Pancreas (tissue), 10 donors: ENCODE data around the gene MTF1. TPM values are rescaled to one million over a fixed set of nuclear protein-coding genes. Genes with fewer than 3 reads are reported as not detected.
A peak's percentile ranks its signal among the peaks of the same experiment; 100 is the strongest.

Experiments
- ATAC-seq, 4 donors: fragments of 200-7000 bp; cut with Tn5 transposase; one replicate each; pipeline versions ENCODE4 v1.8.0 to v1.9.1; 2020; ENCODE audit warnings: mild to moderate bottlenecking in 4 of 4, moderate library complexity in 4 of 4
- DNase-seq, 6 donors: peaks; one replicate each; pipeline ENCODE4 v3.0.0-alpha.2; 2020
- FAIRE-seq: peaks from 2 replicates; lab custom pipeline; 2012; peaks lifted over from hg19 to GRCh38; lab: Jason Lieb, UNC
- H3K27ac ChIP-seq, 4 donors: fragments of 200-600 bp; sonication (generic); 1 replicate in 3 of 4; 2 replicates in 1 of 4; pipeline versions ENCODE4 v1.5.0 to v1.8.0; 2020
- H3K27me3 ChIP-seq, 4 donors: fragments of 200-600 bp; one replicate each; pipeline ENCODE4 v1.8.0; 2021
- H3K36me3 ChIP-seq, 3 donors: fragments of 200-600 bp; sonication (generic) in 1 of 3; one replicate each; pipeline versions ENCODE4 v1.5.0 to v1.8.0; 2020 to 2021
- H3K4me1 ChIP-seq, 3 donors: fragments of 200-600 bp; one replicate each; pipeline ENCODE4 v1.8.0; 2021
- H3K4me3 ChIP-seq, 4 donors: fragments of 200-600 bp; sonication (generic) in 2 of 4; one replicate each; pipeline versions ENCODE4 v1.5.0 to v1.8.0; 2020 to 2021
- H3K9me3 ChIP-seq, 4 donors: fragments of 200-600 bp; one replicate each; pipeline ENCODE4 v1.8.0; 2021
- CTCF ChIP-seq, 4 donors: fragments of 200-600 bp; sonication (generic) in 3 of 4; IDR thresholded peaks; one replicate each; pipeline versions ENCODE4 v1.5.0 to v1.8.0; 2021; ENCODE audit warnings: antibody characterized with exemption in 4 of 4
- WGBS, 2 donors: extraction: QIAGEN DNeasy Blood & Tissue Kit; methylation state at CpG; one replicate each; pipeline ENCODE4 v1.1.7; 2013; 5-methylcytosine and 5-hydroxymethylcytosine counted together
- intact Hi-C, 3 donors: fragments of 100-400 bp; cut with DNase I; formaldehyde crosslinking; loops; one replicate each; pipeline versions ENCODE4 v1.11.1 to v1.14.2; 2022
- polyA plus RNA-seq, 2 donors: library from polyadenylated mRNA; stranded (reverse); fragments of 200-250 nt; gene quantifications; one replicate each; pipeline ENCODE4 v1.2.3, GENCODE V29; 2013
- total RNA-seq, 6 donors: library from RNA; stranded (reverse); fragmentation: NEBNext Ultra II Directional in 4 of 6; extraction: Animal tissue kit (Norgen Biotek cat#: 25700) in 4 of 6; gene quantifications; one replicate each; pipeline versions ENCODE4 v1.2.1 to v1.2.4, GENCODE V29; 2021 to 2023
- donor health status: healthy with polysubstance abuse.
- donor health status: DM: no; HTN: no; CAD: no; lungs with moderate emphysema.
- donor health status: DM: no; HTN: no; CAD: no.
- donor health status: control.
- donor health status: control.
- donor health status: Bipolar disorder and iron deficiency.
- donor health status: DM: yes; HTN: yes; CAD: no.
- donor health status: DM: no; HTN: no; CAD: no.
- donor health status: DM: no; HTN: no; CAD: no.
- donor health status: DM: yes; HTN: yes; CAD: no.

The MTF1 gene
- total and polyA plus RNA-seq, 8 donors = 1.4 to 13.5 (median 7.2) TPM

- Histone ChIP-seq H3K27ac (no peak overlapping the region), H3K27me3 (no peaks in the 10 kb centered on the region), H3K4me3 (no peak overlapping the region), H3K9me3 (no peaks in the 10 kb centered on the region), H3K36me3 (peaks cover 0 to 20% (median 16%) of the 10 kb centered on the region in 3 donors), H3K4me1 (peaks cover 0 to 7% (median 0%) of the 10 kb centered on the region in 3 donors)
- TF ChIP-seq CTCF (IDR thresholded peaks at IDR 0.05) = no peak
- FAIRE-seq (no peak), ATAC-seq (no peak), DNase-seq (no peak)
- 89% methylated on average over 1 of the region's 1 CpG for WGBS, 2 donors
- intact Hi-C loops = no loop called here
These were observed 18.7 kb downstream of the MTF1 start for GRCh38 chr1:37840711-37841110.

GRCh38 chr1:37839676-37840075 is 19.7 kb downstream of the MTF1 start:
- 84 to 87% methylated on average over 10 of the region's 10 CpGs for WGBS, 2 donors
- H3K4me3 ChIP-seq = no peak overlapping the region
- no peaks in the 10 kb centered on the region for H3K9me3 ChIP-seq
- no peaks in the 10 kb centered on the region for H3K27me3 ChIP-seq
- ATAC-seq (no peak), FAIRE-seq (no peak), DNase-seq (no peak)
- intact Hi-C loops = no loop called here
- TF ChIP-seq CTCF (IDR thresholded peaks at IDR 0.05) = no peak
- no peak overlapping the region for H3K27ac ChIP-seq
- peaks cover 0 to under 1% (median 0%) of the 10 kb centered on the region in 3 donors for H3K4me1 ChIP-seq
- peaks cover 0 to 29% (median 26%) of the 10 kb centered on the region in 3 donors for H3K36me3 ChIP-seq

- H3K4me3 ChIP-seq = no peak overlapping the region
- peaks cover 7 to 46% (median 44%) of the 10 kb centered on the region in 3 donors for H3K36me3 ChIP-seq
- ATAC-seq (no peak), FAIRE-seq (no peak), DNase-seq (no peak)
- TF ChIP-seq CTCF (IDR thresholded peaks at IDR 0.05) = no peak
- peaks cover 0 to 6% (median 0%) of the 10 kb centered on the region in 3 donors for H3K4me1 ChIP-seq
- 64 to 90% methylated on average over 3 of the region's 3 CpGs for WGBS, 2 donors
- H3K27me3 ChIP-seq = no peaks in the 10 kb centered on the region
- H3K9me3 ChIP-seq = no peaks in the 10 kb centered on the region
- intact Hi-C loops = no loop called here
- H3K27ac ChIP-seq = no peak overlapping the region
These were observed 22.6 kb downstream of the MTF1 start for GRCh38 chr1:37836788-37837187.

GRCh38 chr1:37831809-37832208 is 27.6 kb downstream of the MTF1 start:
- 26 to 44% methylated on average over 2 of the region's 2 CpGs for WGBS, 2 donors
- peaks cover 0 to 8% (median 0%) of the 10 kb centered on the region in 3 donors for H3K4me1 ChIP-seq
- TF ChIP-seq CTCF (IDR thresholded peaks at IDR 0.05) = no peak
- no peak overlapping the region for H3K4me3 ChIP-seq
- peak in 1 of 4 donors; percentile 58 for ATAC-seq
- no peak overlapping the region for H3K27ac ChIP-seq
- no peaks in the 10 kb centered on the region for H3K27me3 ChIP-seq
- no peaks in the 10 kb centered on the region for H3K9me3 ChIP-seq
- peaks cover 12 to 30% (median 24%) of the 10 kb centered on the region in 3 donors for H3K36me3 ChIP-seq
- intact Hi-C loops = no loop called here
- no peak for DNase-seq
- no peak for FAIRE-seq

- 88 to 91% methylated on average over 4 of the region's 4 CpGs for WGBS, 2 donors
- Histone ChIP-seq H3K4me3 (no peak overlapping the region), H3K27me3 (no peaks in the 10 kb centered on the region), H3K36me3 (peaks cover 12 to 30% (median 24%) of the 10 kb centered on the region in 3 donors), H3K27ac (no peak overlapping the region), H3K9me3 (no peaks in the 10 kb centered on the region), H3K4me1 (peaks cover 0 to 8% (median 0%) of the 10 kb centered on the region in 3 donors)
- DNase-seq (no peak), ATAC-seq (no peak), FAIRE-seq (no peak)
- intact Hi-C loops = no loop called here
- no peak for TF ChIP-seq CTCF (IDR thresholded peaks at IDR 0.05)
These were observed 28.3 kb downstream of the MTF1 start for GRCh38 chr1:37831109-37831508.
